Tibial nerve (tissue), 3 donors: ENCODE data around the gene CDX2.

Source experiments
- CTCF ChIP-seq, 5 experiments: fragments of 200-600 bp in 3 of 5; fragments of 450-650 bp in 2 of 5; sonication (generic) in 3 of 5; IDR thresholded peaks; one replicate each; pipeline ENCODE4 v1.5.1; 2016 to 2019; ENCODE audit warnings: antibody characterized with exemption in 5 of 5, mild to moderate bottlenecking in 3 of 5, moderate library complexity in 2 of 5
- POLR2A ChIP-seq, 2 donors: fragments of 450-650 bp; IDR thresholded peaks; one replicate each; pipeline ENCODE4 v1.6.1; 2017; ENCODE audit warnings: antibody characterized with exemption in 2 of 2, mild to moderate bottlenecking in 2 of 2, moderate library complexity in 2 of 2

GRCh38 chr13:27979001-27979643 is 10.0 kb upstream of the CDX2 start:
- TF ChIP-seq CTCF (IDR thresholded peaks at IDR 0.05) (no peak), POLR2A (IDR thresholded peaks at IDR 0.05) (no peak)
